Measurements from ENCODE around the gene CNTNAP5. TPM values are rescaled to one million over a fixed set of nuclear protein-coding genes. Genes with fewer than 3 reads are reported as not detected.

The CNTNAP5 gene
- total RNA-seq, 4 donors from 2014 or later, result not detected

DNA sequence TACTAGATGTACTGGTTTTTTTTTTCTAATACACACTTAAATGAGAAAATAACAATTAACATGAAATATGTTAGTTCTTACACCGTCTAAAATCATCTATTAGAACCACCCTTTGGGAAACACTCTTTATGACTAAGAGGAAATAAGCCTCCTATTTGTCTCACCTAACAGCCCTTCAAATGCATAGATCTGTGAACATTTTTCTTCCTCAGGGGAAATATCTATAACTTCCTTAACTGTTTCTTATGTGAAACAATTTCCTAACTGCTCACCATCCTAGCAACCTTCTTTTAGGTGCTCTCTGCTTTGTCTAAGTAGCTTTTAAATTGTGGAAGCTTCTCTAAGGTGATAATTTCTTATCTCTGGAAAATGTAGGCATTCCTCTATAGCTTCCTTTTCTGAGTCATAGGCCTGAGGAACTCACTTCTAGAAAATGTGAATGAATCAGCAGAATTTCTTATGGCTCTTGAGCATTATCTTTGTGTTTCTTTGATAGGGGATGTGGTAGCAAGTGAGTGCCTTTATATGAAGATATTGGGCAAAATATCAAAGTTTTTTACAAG, 56.1 kb downstream of the CNTNAP5 start:
- in situ Hi-C loops (cut with MboI; ENCODE audit: low sequenced_read_pairs in 4 of 4) (no loop called here), intact Hi-C loops (cut with DNase I; ENCODE audit: low total_unique reads) (no loop called here)
- Histone ChIP-seq H3K9me3 (no peaks in the 10 kb centered on the region), H3K4me3 (no peak overlapping the region), H3K27ac (no peak overlapping the region), H3K36me3 (no peaks in the 10 kb centered on the region), H3K27me3 (no peaks in the 10 kb centered on the region), H3K4me1 (no peaks in the 10 kb centered on the region)
- ATAC-seq (no peak), DNase-seq (no peak)
- TF ChIP-seq, protein P1, sequence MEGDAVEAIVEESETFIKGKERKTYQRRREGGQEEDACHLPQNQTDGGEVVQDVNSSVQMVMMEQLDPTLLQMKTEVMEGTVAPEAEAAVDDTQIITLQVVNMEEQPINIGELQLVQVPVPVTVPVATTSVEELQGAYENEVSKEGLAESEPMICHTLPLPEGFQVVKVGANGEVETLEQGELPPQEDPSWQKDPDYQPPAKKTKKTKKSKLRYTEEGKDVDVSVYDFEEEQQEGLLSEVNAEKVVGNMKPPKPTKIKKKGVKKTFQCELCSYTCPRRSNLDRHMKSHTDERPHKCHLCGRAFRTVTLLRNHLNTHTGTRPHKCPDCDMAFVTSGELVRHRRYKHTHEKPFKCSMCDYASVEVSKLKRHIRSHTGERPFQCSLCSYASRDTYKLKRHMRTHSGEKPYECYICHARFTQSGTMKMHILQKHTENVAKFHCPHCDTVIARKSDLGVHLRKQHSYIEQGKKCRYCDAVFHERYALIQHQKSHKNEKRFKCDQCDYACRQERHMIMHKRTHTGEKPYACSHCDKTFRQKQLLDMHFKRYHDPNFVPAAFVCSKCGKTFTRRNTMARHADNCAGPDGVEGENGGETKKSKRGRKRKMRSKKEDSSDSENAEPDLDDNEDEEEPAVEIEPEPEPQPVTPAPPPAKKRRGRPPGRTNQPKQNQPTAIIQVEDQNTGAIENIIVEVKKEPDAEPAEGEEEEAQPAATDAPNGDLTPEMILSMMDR (IDR thresholded peaks at IDR 0.05 in 4 of 5, conservative IDR thresholded peaks at IDR 0.05 in 1 of 5), result no peak
- TF ChIP-seq POLR2A (IDR thresholded peaks at IDR 0.05), result no peak

DNA sequence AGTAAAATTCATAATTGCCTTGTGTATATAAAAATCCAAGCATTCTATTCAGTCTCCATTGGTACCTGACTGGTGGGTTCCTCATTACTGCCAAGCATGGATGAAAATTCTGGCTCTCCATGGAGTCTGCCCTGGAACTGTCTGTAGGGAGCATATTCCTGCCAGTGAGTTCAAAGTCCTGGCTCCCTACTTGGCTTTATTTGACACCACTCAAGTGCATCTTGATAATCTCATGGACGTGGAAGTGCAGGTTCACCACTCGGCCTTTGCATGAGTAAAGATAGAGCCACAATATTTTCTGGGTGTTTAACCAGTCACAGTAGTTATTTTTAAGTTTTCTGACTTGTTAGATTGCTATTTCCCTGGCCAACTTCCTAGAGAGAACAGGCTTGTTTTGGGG, 63.5 kb downstream of the CNTNAP5 start:
- ATAC-seq (no peak), DNase-seq (no peak)
- no peaks in the 10 kb centered on the region for H3K9me3 ChIP-seq
- no peaks in the 10 kb centered on the region for H3K27me3 ChIP-seq
- in situ Hi-C loops (cut with MboI; ENCODE audit: low sequenced_read_pairs in 4 of 4) (no loop called here), intact Hi-C loops (cut with DNase I; ENCODE audit: low total_unique reads) (no loop called here)
- H3K4me3 ChIP-seq, result no peak overlapping the region
- H3K36me3 ChIP-seq, result no peaks in the 10 kb centered on the region
- no peak overlapping the region for H3K27ac ChIP-seq
- no peak for TF ChIP-seq POLR2A (IDR thresholded peaks at IDR 0.05)
- TF ChIP-seq, protein P1 (IDR thresholded peaks at IDR 0.05 in 4 of 5, conservative IDR thresholded peaks at IDR 0.05 in 1 of 5), result no peak
- no peaks in the 10 kb centered on the region for H3K4me1 ChIP-seq

DNA sequence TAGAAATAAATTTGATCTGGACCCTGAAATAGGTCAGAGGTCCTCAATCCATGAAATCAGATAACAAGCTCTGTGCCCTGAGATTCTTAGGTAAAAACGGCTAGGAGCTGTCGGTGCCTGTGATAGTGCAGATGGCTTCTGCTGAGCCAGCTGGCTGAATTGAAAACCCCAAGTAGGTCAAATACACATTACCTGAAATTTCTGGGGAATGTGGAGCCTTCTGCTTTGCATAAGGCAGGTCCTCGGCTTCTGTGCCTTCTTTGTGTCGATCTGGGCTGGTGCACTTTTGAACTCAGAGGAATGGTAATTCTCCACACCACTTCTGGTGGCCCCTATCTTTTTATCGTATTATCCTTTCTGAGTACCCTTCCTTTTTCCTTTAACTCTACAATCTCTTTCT, 66.6 kb downstream of the CNTNAP5 start:
- no peak for ATAC-seq
- no peak for TF ChIP-seq POLR2A (IDR thresholded peaks at IDR 0.05)
- TF ChIP-seq, protein P1 (IDR thresholded peaks at IDR 0.05 in 4 of 5, conservative IDR thresholded peaks at IDR 0.05 in 1 of 5), result no peak

DNA sequence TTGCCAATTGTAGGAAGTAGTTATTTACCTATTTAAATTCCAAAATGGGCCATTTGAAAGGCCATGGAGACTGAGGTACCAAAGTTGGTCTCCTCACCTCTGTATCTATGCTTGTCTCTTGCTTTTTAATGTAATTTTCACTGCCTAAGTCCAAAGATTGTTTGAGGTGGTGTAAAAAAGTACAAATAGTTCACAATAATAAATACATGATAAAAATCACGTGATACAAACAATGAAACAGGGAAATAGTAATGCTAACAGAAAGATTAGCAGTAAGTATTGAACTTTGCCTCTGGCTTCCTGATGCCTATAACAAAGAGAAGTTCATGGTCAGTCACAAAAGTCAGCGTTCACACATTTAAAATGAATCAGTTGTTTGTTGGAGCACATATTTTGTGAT, 67.6 kb downstream of the CNTNAP5 start:
- intact Hi-C loops (cut with DNase I; ENCODE audit: low total_unique reads), result no loop called here
- Histone ChIP-seq H3K4me1 (no peaks in the 10 kb centered on the region), H3K9me3 (no peaks in the 10 kb centered on the region), H3K27ac (no peak overlapping the region), H3K36me3 (no peaks in the 10 kb centered on the region), H3K27me3 (no peaks in the 10 kb centered on the region), H3K4me3 (no peak overlapping the region)
- TF ChIP-seq, protein P1 (IDR thresholded peaks at IDR 0.05 in 4 of 5, conservative IDR thresholded peaks at IDR 0.05 in 1 of 5), result no peak
- TF ChIP-seq POLR2A (IDR thresholded peaks at IDR 0.05), result no peak
- ATAC-seq (no peak), DNase-seq (no peak)
- in situ Hi-C loops (cut with MboI; ENCODE audit: low sequenced_read_pairs in 4 of 4), result no loop called here

More for the DNA sequence above, 66.6 kb downstream of the CNTNAP5 start:
- in situ Hi-C loops (cut with MboI; ENCODE audit: low sequenced_read_pairs in 4 of 4), result no loop called here
- intact Hi-C loops (cut with DNase I; ENCODE audit: low total_unique reads), result no loop called here
- Histone ChIP-seq H3K4me3 (no peak overlapping the region), H3K4me1 (no peaks in the 10 kb centered on the region), H3K27me3 (no peaks in the 10 kb centered on the region), H3K9me3 (no peaks in the 10 kb centered on the region), H3K27ac (no peak overlapping the region), H3K36me3 (no peaks in the 10 kb centered on the region)
- DNase-seq, result no peak

DNA sequence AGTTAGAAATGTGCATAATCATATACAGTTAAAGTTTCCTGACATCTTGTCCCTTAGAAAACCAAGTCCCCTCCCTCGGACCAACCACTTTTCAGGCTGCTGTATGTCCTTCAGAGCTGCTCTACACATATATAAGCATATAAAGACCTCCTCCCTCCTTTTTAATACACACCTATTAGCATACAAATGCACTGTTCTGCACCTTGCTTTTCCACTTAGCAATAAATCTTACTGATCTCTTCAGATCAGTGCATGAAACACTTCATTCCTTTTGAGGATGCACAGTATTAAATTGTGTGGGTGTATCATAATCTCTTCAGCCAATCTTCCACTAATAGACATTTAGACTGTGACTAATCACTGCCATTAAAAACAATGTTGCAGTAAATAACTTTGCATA, 79.8 kb downstream of the CNTNAP5 start:
- Histone ChIP-seq H3K27me3 (no peaks in the 10 kb centered on the region), H3K4me3 (no peak overlapping the region), H3K27ac (no peak overlapping the region), H3K36me3 (no peaks in the 10 kb centered on the region), H3K4me1 (no peaks in the 10 kb centered on the region), H3K9me3 (no peaks in the 10 kb centered on the region)
- intact Hi-C loops (cut with DNase I; ENCODE audit: low total_unique reads) (no loop called here), in situ Hi-C loops (cut with MboI; ENCODE audit: low sequenced_read_pairs in 4 of 4) (no loop called here)
- TF ChIP-seq POLR2A (IDR thresholded peaks at IDR 0.05), result no peak
- TF ChIP-seq, protein P1 (IDR thresholded peaks at IDR 0.05 in 4 of 5, conservative IDR thresholded peaks at IDR 0.05 in 1 of 5), result no peak
- no peak for ATAC-seq
- no peak for DNase-seq

All from gastrocnemius medialis (tissue), 4 donors.